Measurements from ENCODE around the gene TMEM121B. TPM values are rescaled to one million over a fixed set of nuclear protein-coding genes. Genes with fewer than 3 reads are reported as not detected.

TMEM121B gene
- total and polyA plus RNA-seq, 4 donors: 0.15 to 0.87 (median 0.59) TPM

- H3K27me3 ChIP-seq (ENCODE audit: control insufficient read depth in 1 of 2, insufficient read depth in 2 of 2, low read length in 1 of 2): no peaks in the 10 kb centered on the region
- intact Hi-C loops (cut with DNase I): no loop called here
- H3K9me3 ChIP-seq (ENCODE audit: control insufficient read depth, low read length): no peaks in the 10 kb centered on the region
- H3K4me3 ChIP-seq (ENCODE audit: low read length in 2 of 2): no peak overlapping the region
- H3K4me1 ChIP-seq (ENCODE audit: control insufficient read depth in 1 of 2, insufficient read depth in 2 of 2, low read length in 2 of 2): no peaks in the 10 kb centered on the region
- ATAC-seq (ENCODE audit: low FRiP score): no peak
- peak in 1 of 2 donors; percentile 56 for DNase-seq
- H3K27ac ChIP-seq (ENCODE audit: low read depth in 1 of 2, low read length in 2 of 2): no peak overlapping the region
- 86 to 91% methylated on average over 13 to 14 of the region's 14 CpGs for WGBS, 2 donors
- peaks cover 0 to 14% of the 10 kb centered on the region in 2 donors for H3K36me3 ChIP-seq (ENCODE audit: control insufficient read depth in 1 of 2, insufficient read depth in 2 of 2, low read length in 1 of 2)
Observed at GRCh38 chr22:17104336-17104935, 16.7 kb downstream of the TMEM121B start.

- intact Hi-C loops (cut with DNase I): no loop called here
- no peaks in the 10 kb centered on the region for H3K27me3 ChIP-seq (ENCODE audit: control insufficient read depth in 1 of 2, insufficient read depth in 2 of 2, low read length in 1 of 2)
- H3K27ac ChIP-seq (ENCODE audit: low read depth in 1 of 2, low read length in 2 of 2): no peak overlapping the region
- 92 to 94% methylated on average over 9 of the region's 9 CpGs for WGBS, 2 donors
- no peaks in the 10 kb centered on the region for H3K9me3 ChIP-seq (ENCODE audit: control insufficient read depth, low read length)
- DNase-seq (peak in 1 of 2 donors; percentile 31), ATAC-seq (ENCODE audit: low FRiP score) (no peak)
- H3K36me3 ChIP-seq (ENCODE audit: control insufficient read depth in 1 of 2, insufficient read depth in 2 of 2, low read length in 1 of 2): peaks cover 6 to 14% of the 10 kb centered on the region in 2 donors
- H3K4me1 ChIP-seq (ENCODE audit: control insufficient read depth in 1 of 2, insufficient read depth in 2 of 2, low read length in 2 of 2): no peaks in the 10 kb centered on the region
- no peak overlapping the region for H3K4me3 ChIP-seq (ENCODE audit: low read length in 2 of 2)
Observed at GRCh38 chr22:17103351-17103750, 17.8 kb downstream of the TMEM121B start.

- DNase-seq: peak in 1 of 2 donors; percentile 26
- Histone ChIP-seq H3K27me3 (ENCODE audit: control insufficient read depth in 1 of 2, insufficient read depth in 2 of 2, low read length in 1 of 2) (no peaks in the 10 kb centered on the region), H3K4me1 (ENCODE audit: control insufficient read depth in 1 of 2, insufficient read depth in 2 of 2, low read length in 2 of 2) (no peaks in the 10 kb centered on the region), H3K27ac (ENCODE audit: low read depth in 1 of 2, low read length in 2 of 2) (no peak overlapping the region), H3K4me3 (ENCODE audit: low read length in 2 of 2) (no peak overlapping the region), H3K36me3 (ENCODE audit: control insufficient read depth in 1 of 2, insufficient read depth in 2 of 2, low read length in 1 of 2) (peaks cover 6 to 14% of the 10 kb centered on the region in 2 donors), H3K9me3 (ENCODE audit: control insufficient read depth, low read length) (no peaks in the 10 kb centered on the region)
- intact Hi-C loops (cut with DNase I): no loop called here
- ATAC-seq (ENCODE audit: low FRiP score): no peak
- 90 to 93% methylated on average over 7 of the region's 7 CpGs for WGBS, 2 donors
Observed at GRCh38 chr22:17102297-17102667, 18.9 kb downstream of the TMEM121B start.

GRCh38 chr22:17101475-17102296 lies 19.5 kb downstream of the TMEM121B start:
- ATAC-seq (ENCODE audit: low FRiP score) (no peak), DNase-seq (peak in 1 of 2 donors; percentile 58)
- no peaks in the 10 kb centered on the region for H3K27me3 ChIP-seq (ENCODE audit: control insufficient read depth in 1 of 2, insufficient read depth in 2 of 2, low read length in 1 of 2)
- no peak overlapping the region for H3K27ac ChIP-seq (ENCODE audit: low read depth in 1 of 2, low read length in 2 of 2)
- H3K4me3 ChIP-seq (ENCODE audit: low read length in 2 of 2): no peak overlapping the region
- intact Hi-C loops (cut with DNase I): no loop called here
- no peaks in the 10 kb centered on the region for H3K9me3 ChIP-seq (ENCODE audit: control insufficient read depth, low read length)
- H3K4me1 ChIP-seq (ENCODE audit: control insufficient read depth in 1 of 2, insufficient read depth in 2 of 2, low read length in 2 of 2): no peaks in the 10 kb centered on the region
- WGBS, 2 donors: 88 to 89% methylated on average over 14 of the region's 14 CpGs
- H3K36me3 ChIP-seq (ENCODE audit: control insufficient read depth in 1 of 2, insufficient read depth in 2 of 2, low read length in 1 of 2): peaks cover 6 to 14% of the 10 kb centered on the region in 2 donors

- ATAC-seq (ENCODE audit: low FRiP score): no peak
Observed at GRCh38 chr22:17100621-17101020, 20.5 kb downstream of the TMEM121B start.

GRCh38 chr22:17098379-17098819 lies 22.8 kb downstream of the TMEM121B start:
- intact Hi-C loops (cut with DNase I): no loop called here
- ATAC-seq (ENCODE audit: low FRiP score) (no peak), DNase-seq (peak in 1 of 2 donors; percentile 8)
- H3K27me3 ChIP-seq (ENCODE audit: control insufficient read depth in 1 of 2, insufficient read depth in 2 of 2, low read length in 1 of 2): no peaks in the 10 kb centered on the region
- H3K4me1 ChIP-seq (ENCODE audit: control insufficient read depth in 1 of 2, insufficient read depth in 2 of 2, low read length in 2 of 2): no peaks in the 10 kb centered on the region
- peaks cover 6 to 9% of the 10 kb centered on the region in 2 donors for H3K36me3 ChIP-seq (ENCODE audit: control insufficient read depth in 1 of 2, insufficient read depth in 2 of 2, low read length in 1 of 2)
- H3K4me3 ChIP-seq (ENCODE audit: low read length in 2 of 2): no peak overlapping the region
- H3K27ac ChIP-seq (ENCODE audit: low read depth in 1 of 2, low read length in 2 of 2): no peak overlapping the region
- H3K9me3 ChIP-seq (ENCODE audit: control insufficient read depth, low read length): no peaks in the 10 kb centered on the region
- 75 to 83% methylated on average over 7 of the region's 7 CpGs for WGBS, 2 donors

More at GRCh38 chr22:17100621-17101020, 20.5 kb downstream of the TMEM121B start:
- H3K36me3 ChIP-seq (ENCODE audit: control insufficient read depth in 1 of 2, insufficient read depth in 2 of 2, low read length in 1 of 2): peaks cover 6 to 12% of the 10 kb centered on the region in 2 donors
- intact Hi-C loops (cut with DNase I): no loop called here
- no peak overlapping the region for H3K4me3 ChIP-seq (ENCODE audit: low read length in 2 of 2)
- WGBS, 2 donors: 80 to 84% methylated on average over 6 of the region's 6 CpGs
- peak in 1 of 2 donors; percentile 35 for DNase-seq
- no peaks in the 10 kb centered on the region for H3K4me1 ChIP-seq (ENCODE audit: control insufficient read depth in 1 of 2, insufficient read depth in 2 of 2, low read length in 2 of 2)
- H3K27me3 ChIP-seq (ENCODE audit: control insufficient read depth in 1 of 2, insufficient read depth in 2 of 2, low read length in 1 of 2): no peaks in the 10 kb centered on the region
- H3K9me3 ChIP-seq (ENCODE audit: control insufficient read depth, low read length): no peaks in the 10 kb centered on the region
- H3K27ac ChIP-seq (ENCODE audit: low read depth in 1 of 2, low read length in 2 of 2): no peak overlapping the region

- Histone ChIP-seq H3K27ac (ENCODE audit: low read depth in 1 of 2, low read length in 2 of 2) (no peak overlapping the region), H3K9me3 (ENCODE audit: control insufficient read depth, low read length) (no peaks in the 10 kb centered on the region), H3K27me3 (ENCODE audit: control insufficient read depth in 1 of 2, insufficient read depth in 2 of 2, low read length in 1 of 2) (no peaks in the 10 kb centered on the region), H3K4me3 (ENCODE audit: low read length in 2 of 2) (no peak overlapping the region), H3K36me3 (ENCODE audit: control insufficient read depth in 1 of 2, insufficient read depth in 2 of 2, low read length in 1 of 2) (peaks cover 6 to 8% of the 10 kb centered on the region in 2 donors), H3K4me1 (ENCODE audit: control insufficient read depth in 1 of 2, insufficient read depth in 2 of 2, low read length in 2 of 2) (no peaks in the 10 kb centered on the region)
- ATAC-seq (ENCODE audit: low FRiP score) (no peak), DNase-seq (peak in 1 of 2 donors; percentile 62)
- WGBS, 2 donors: 82 to 88% methylated on average over 6 of the region's 6 CpGs
- intact Hi-C loops (cut with DNase I): no loop called here
Observed at GRCh38 chr22:17097701-17098100, 23.5 kb downstream of the TMEM121B start.

GRCh38 chr22:17097062-17097461 lies 24.1 kb downstream of the TMEM121B start:
- intact Hi-C loops (cut with DNase I): no loop called here
- peak in 1 of 2 donors; percentile 19 for DNase-seq
- Histone ChIP-seq H3K27ac (ENCODE audit: low read depth in 1 of 2, low read length in 2 of 2) (no peak overlapping the region), H3K9me3 (ENCODE audit: control insufficient read depth, low read length) (no peaks in the 10 kb centered on the region), H3K4me1 (ENCODE audit: control insufficient read depth in 1 of 2, insufficient read depth in 2 of 2, low read length in 2 of 2) (no peaks in the 10 kb centered on the region), H3K27me3 (ENCODE audit: control insufficient read depth in 1 of 2, insufficient read depth in 2 of 2, low read length in 1 of 2) (no peaks in the 10 kb centered on the region), H3K36me3 (ENCODE audit: control insufficient read depth in 1 of 2, insufficient read depth in 2 of 2, low read length in 1 of 2) (peaks cover 6 to 8% of the 10 kb centered on the region in 2 donors), H3K4me3 (ENCODE audit: low read length in 2 of 2) (no peak overlapping the region)
- WGBS, 2 donors: 84 to 85% methylated on average over 6 of the region's 6 CpGs
- no peak for ATAC-seq (ENCODE audit: low FRiP score)
